ENCODE results near the gene ALDH3B2. TPM values are rescaled to one million over a fixed set of nuclear protein-coding genes. Genes with fewer than 3 reads are reported as not detected.

Gene ALDH3B2
- total RNA-seq, 2 experiments from 2014 or later, result not detected

DNA sequence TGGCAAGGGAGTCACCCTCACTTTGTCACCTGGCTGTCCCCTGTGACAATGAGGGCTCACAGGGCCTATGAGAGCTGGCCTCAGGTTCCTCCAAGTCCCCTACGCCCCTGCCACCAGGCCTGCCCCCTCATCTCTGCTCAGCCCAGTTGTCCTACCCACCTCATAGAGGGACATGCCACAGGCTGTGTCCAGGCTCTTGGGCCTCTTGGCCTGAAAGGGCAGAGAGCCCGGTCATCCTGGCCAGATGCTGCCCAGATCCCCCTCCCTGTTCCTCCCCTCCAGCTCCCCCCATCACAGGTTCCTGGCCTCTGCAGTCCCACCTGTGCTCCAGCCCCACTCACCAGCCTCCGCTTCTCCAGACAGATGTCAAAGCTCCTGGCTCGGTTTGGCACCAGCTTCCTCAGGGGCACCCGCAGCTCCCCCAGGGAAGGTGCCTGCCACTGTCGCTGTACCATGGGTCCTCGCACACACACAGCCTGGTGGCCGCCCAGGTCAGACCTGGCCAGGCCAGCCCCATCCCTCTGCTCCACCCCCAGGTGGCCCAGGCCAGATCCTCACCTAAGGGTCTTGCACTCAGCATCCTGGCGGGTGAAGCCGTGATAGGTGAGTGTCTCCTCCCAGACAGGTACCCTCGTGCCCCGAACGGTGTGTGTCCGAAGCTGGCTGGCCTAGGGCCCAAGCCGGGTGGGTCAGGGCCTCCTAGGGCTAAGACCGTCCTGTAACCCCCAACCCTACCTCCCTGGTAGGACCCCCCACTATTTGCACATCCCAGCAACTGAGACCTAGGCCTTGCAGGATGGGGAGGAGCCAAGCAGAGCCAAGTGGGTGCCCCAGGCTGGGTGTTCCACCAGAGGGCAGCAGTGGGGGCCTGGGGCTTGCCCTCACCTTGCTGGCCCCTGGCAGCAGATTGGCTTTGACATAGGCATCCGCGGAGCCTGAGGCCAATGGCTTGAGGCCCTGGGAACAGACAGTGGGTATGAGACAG lies 59.4 kb downstream of the ALDH3B2 start:
- ChIA-PET CTCF (interaction anchor here (0.7 to 6.1 kb wide), 19 partner anchors 9 to 264 kb away, joined by 3 to 90 read pairs (median 4); partner anchors contain the start of genes GSTP1, NUDT8, POLD4 and TBC1D10C), POLR2A (interaction anchor here (0.6 to 3.0 kb wide), 15 partner anchors 8 to 219 kb away, joined by 3 to 13 read pairs (median 3); partner anchors contain the start of genes GSTP1, NUDT8, PTPRCAP and TBC1D10C)
- Mint-ChIP-seq H3K4me1 (ENCODE audit: low read depth) (peaks cover 52% of the 10 kb centered on the region), H3K27me3 (ENCODE audit: low read depth) (no peaks in the 10 kb centered on the region), H3K36me3 (ENCODE audit: low read depth) (peaks cover 26% of the 10 kb centered on the region), H3K9me3 (ENCODE audit: insufficient read depth) (no peaks in the 10 kb centered on the region), H3K4me3 (peak overlapping the region; percentile 78), H3K27ac (peak overlapping the region; percentile 98)
- DNase-seq (peak; percentile 79), ATAC-seq (peak; percentile 45)

DNA sequence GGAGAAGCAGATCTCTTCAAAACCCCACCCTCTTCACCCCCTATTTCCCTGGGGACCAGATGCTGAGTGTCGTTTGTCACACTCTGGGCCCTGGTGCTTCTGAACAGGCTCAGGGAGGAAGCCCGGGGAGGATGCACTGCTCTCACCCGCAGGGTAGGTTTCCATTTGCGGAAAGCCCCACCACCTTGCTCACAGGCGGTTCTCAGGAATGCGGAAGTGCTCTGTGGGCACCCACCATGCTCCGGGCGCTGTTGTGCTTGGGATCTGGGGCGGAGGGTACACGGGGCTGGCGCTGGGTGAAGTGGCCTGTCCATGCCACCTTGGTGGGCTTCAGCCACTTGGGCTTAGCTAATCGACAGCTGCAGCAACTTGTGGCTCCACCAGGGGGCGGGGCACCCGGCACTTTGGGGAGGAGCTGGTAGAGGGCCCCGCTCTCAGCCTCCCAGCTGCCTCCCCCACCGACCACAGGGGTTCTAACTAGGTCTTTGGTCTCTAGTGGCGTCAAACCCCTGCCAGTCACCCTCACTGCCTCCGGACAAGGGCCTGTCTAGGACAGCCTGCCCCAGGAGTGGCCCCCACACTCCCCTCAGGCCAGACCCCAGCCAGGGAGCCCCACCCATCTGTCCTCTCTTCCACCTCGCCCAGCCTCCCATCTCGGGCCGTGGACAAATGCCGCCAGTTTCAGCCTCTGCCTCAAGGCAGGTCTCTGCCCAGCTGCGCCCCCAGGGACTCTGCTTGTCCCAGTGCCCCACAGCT lies 60.3 kb downstream of the ALDH3B2 start:
- Mint-ChIP-seq H3K9me3 (ENCODE audit: insufficient read depth) (no peaks in the 10 kb centered on the region), H3K36me3 (ENCODE audit: low read depth) (peaks cover 32% of the 10 kb centered on the region), H3K4me3 (peak overlapping the region; percentile 78), H3K4me1 (ENCODE audit: low read depth) (peaks cover 50% of the 10 kb centered on the region), H3K27ac (peak overlapping the region; percentile 98), H3K27me3 (ENCODE audit: low read depth) (no peaks in the 10 kb centered on the region)
- peak; percentile 90 for DNase-seq
- CTCF ChIA-PET, result interaction anchor here (0.7 to 6.1 kb wide), 21 partner anchors 10 to 268 kb away, joined by 3 to 90 read pairs (median 4); partner anchors contain the start of genes GSTP1, NUDT8, POLD4 and TBC1D10C
- ATAC-seq, result peak; percentile 90
- POLR2A ChIA-PET, result interaction anchor here (0.6 to 3.0 kb wide), 15 partner anchors 9 to 218 kb away, joined by 3 to 13 read pairs (median 3); partner anchors contain the start of genes GSTP1, NUDT8, PTPRCAP and TBC1D10C

DNA sequence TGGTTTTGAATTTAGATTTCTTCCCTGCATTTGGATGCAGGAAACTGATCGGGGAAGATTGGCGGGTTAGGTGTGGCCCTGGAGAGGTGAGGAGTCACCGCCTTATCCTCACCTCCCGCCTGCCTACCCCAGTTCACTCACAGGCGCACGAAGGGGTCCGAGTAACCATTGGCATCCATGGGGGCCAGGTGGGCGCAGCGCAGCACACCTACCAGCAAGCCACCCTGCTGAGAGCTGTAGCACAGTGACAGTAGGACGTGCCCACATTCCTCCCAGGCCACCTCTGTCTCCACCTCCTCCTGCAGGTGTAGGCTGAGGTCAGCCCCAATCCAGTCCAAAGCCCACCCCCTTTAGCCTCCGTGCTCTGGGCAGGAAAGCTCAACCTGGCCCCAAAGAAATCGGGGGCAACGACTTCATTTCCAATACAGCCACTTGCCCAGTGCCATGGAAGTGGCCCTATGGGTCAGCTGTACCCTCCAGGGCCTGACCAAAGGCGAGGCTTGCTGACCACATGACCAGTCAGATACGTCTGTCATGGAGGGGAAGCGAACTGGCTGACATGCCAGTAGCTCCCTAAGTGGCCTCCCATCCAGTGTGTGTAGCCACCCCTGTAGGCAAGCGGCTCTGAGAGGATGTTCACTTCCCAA lies 61.0 kb downstream of the ALDH3B2 start:
- Mint-ChIP-seq H3K9me3 (ENCODE audit: insufficient read depth) (no peaks in the 10 kb centered on the region), H3K27ac (peak overlapping the region; percentile 98), H3K4me1 (ENCODE audit: low read depth) (peaks cover 55% of the 10 kb centered on the region), H3K27me3 (ENCODE audit: low read depth) (no peaks in the 10 kb centered on the region), H3K4me3 (peak overlapping the region; percentile 78), H3K36me3 (ENCODE audit: low read depth) (peaks cover 39% of the 10 kb centered on the region)
- POLR2A ChIA-PET, result interaction anchor here (0.6 to 3.0 kb wide), 8 partner anchors 11 to 35 kb away, joined by 3 to 13 read pairs (median 7); partner anchors contain the start of genes GSTP1 and NUDT8
- CTCF ChIA-PET, result interaction anchor here (0.8 to 6.1 kb wide), 15 partner anchors 10 to 268 kb away, joined by 3 to 90 read pairs (median 4); partner anchors contain the start of genes GSTP1, NUDT8 and TBC1D10C
- DNase-seq, result no peak
- ATAC-seq, result no peak

DNA sequence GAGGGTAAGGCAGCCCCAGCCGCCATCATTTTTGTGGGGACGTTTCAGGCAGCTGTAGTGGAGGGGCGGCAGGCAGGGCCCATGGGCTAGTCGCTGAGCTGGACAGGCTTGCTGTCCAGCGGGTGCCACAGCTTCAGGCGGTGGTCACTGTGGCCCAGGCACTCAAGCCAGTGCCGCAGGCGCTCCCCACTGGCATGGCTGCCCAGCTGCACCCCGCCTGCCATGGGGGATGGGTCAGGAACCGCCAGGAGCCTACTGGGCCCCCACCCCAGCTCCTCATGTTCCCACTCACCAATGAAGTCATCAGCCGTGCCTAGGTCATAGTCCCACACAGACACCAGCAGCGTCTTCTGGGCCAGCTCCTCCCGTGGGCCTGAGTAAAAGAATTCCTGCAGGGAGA lies 61.7 kb downstream of the ALDH3B2 start:
- POLR2A ChIA-PET, result interaction anchor here (3.0 kb wide), 1 partner anchor 28 kb away, joined by 13 read pairs; the partner anchor contains the start of gene GSTP1
- no peak for DNase-seq
- peaks cover 43% of the 10 kb centered on the region for H3K36me3 Mint-ChIP-seq (ENCODE audit: low read depth)
- H3K27ac Mint-ChIP-seq, result peak overlapping the region; percentile 98
- ATAC-seq, result no peak
- H3K4me3 Mint-ChIP-seq, result no peak overlapping the region
- peaks cover 62% of the 10 kb centered on the region for H3K4me1 Mint-ChIP-seq (ENCODE audit: low read depth)
- CTCF ChIA-PET, result interaction anchor here (1.3 to 6.1 kb wide), 2 partner anchors 16 to 30 kb away, joined by 3 to 90 read pairs; partner anchors contain the start of gene NUDT8
- H3K27me3 Mint-ChIP-seq (ENCODE audit: low read depth), result no peaks in the 10 kb centered on the region
- H3K9me3 Mint-ChIP-seq (ENCODE audit: insufficient read depth), result no peaks in the 10 kb centered on the region

Other genes starting within 250 kb of the ALDH3B2 start
- gene RPS6KB2, start 246.1 kb downstream of the ALDH3B2 start, total RNA-seq, result 10 to 100 TPM; 64.0 to 66.9 TPM
- 100 to 1,000 TPM; 445 to 447 TPM for gene PTPRCAP, start 236.9 kb downstream of the ALDH3B2 start, total RNA-seq
- 100 to 1,000 TPM; 157 to 169 TPM for gene CORO1B, start 231.1 kb downstream of the ALDH3B2 start, total RNA-seq
- gene GPR152, start 221.9 kb downstream of the ALDH3B2 start, total RNA-seq, result not detected
- 1 to 10 TPM; 1.6 to 1.9 TPM for gene CABP4, start 219.3 kb downstream of the ALDH3B2 start, total RNA-seq
- 10 to 100 TPM; 39.6 to 42.5 TPM for gene TMEM134, start 205.4 kb downstream of the ALDH3B2 start, total RNA-seq
- 100 to 1,000 TPM; 156 to 163 TPM for gene AIP, start 191.6 kb downstream of the ALDH3B2 start, total RNA-seq
- gene PITPNM1, start 169.3 kb downstream of the ALDH3B2 start, total RNA-seq, result 100 to 1,000 TPM; 110 to 117 TPM
- 100 to 1,000 TPM; 168 to 175 TPM for gene CDK2AP2, start 166.5 kb downstream of the ALDH3B2 start, total RNA-seq
- not detected for gene CABP2, start 151.2 kb downstream of the ALDH3B2 start, total RNA-seq
- 100 to 1,000 TPM; 330 to 337 TPM for gene GSTP1, start 90.8 kb downstream of the ALDH3B2 start, total RNA-seq
- 100 to 1,000 TPM; 250 to 258 TPM for gene NDUFV1, start 67.7 kb downstream of the ALDH3B2 start, total RNA-seq
- 10 to 100 TPM; 18.6 to 20.1 TPM for gene NUDT8, start 44.7 kb downstream of the ALDH3B2 start, total RNA-seq
- gene TBX10, start 34.9 kb downstream of the ALDH3B2 start, total RNA-seq, result not detected
- under 1 TPM; 0.61 to 0.73 TPM for gene ACY3, start 23.9 kb downstream of the ALDH3B2 start, total RNA-seq

All from activated CD8-positive, alpha-beta T cell treated with anti-CD3 and anti-CD28 coated beads, Interleukin-2, amount 10 ng/mL, durations not matched to agents 7 days and 5 days (primary cell).